CD4-positive, alpha-beta T cell treated with Interferon gamma for 1 hour (primary cell): ENCODE results near the gene SLC24A3.

ENCODE experiments used
- DNase-seq: peaks from one replicate; pipeline ENCODE4 v3.0.0-alpha.2; 2020

The SLC24A3 gene

GRCh38 chr20:19758501-19759331 is 546.3 kb downstream of the SLC24A3 start:
- DNase-seq = no peak

- DNase-seq = no peak
These were observed 547.9 kb downstream of the SLC24A3 start for GRCh38 chr20:19760371-19760721.

GRCh38 chr20:19761326-19761725 is 548.9 kb downstream of the SLC24A3 start:
- DNase-seq = no peak

GRCh38 chr20:19761841-19762240 is 549.4 kb downstream of the SLC24A3 start:
- DNase-seq = no peak

- no peak for DNase-seq
These were observed 551.8 kb downstream of the SLC24A3 start for GRCh38 chr20:19764207-19764606.

- no peak for DNase-seq
These were observed 552.8 kb downstream of the SLC24A3 start for GRCh38 chr20:19765266-19765665.

GRCh38 chr20:19765913-19766312 is 553.5 kb downstream of the SLC24A3 start:
- no peak for DNase-seq

GRCh38 chr20:19767070-19767469 is 554.6 kb downstream of the SLC24A3 start:
- DNase-seq = no peak

- no peak for DNase-seq
These were observed 555.9 kb downstream of the SLC24A3 start for GRCh38 chr20:19768325-19768842.

GRCh38 chr20:19769507-19769906 is 557.1 kb downstream of the SLC24A3 start:
- no peak for DNase-seq

GRCh38 chr20:19770375-19770774 is 557.9 kb downstream of the SLC24A3 start:
- DNase-seq = no peak

GRCh38 chr20:19771031-19771430 is 558.6 kb downstream of the SLC24A3 start:
- DNase-seq = no peak
